GM12878 (cell line): ENCODE data around the gene TDO2. TPM values are rescaled to one million over a fixed set of nuclear protein-coding genes. Genes with fewer than 3 reads are reported as not detected.

ENCODE experiments used
- ATAC-seq: fragments of 200-7000 bp; cut with Tn5 transposase; 3 replicates; pipeline ENCODE4 v1.9.1; 2020; ENCODE audit warnings: mild to moderate bottlenecking, moderate library complexity
- BruUV-seq: library from RNA; stranded (reverse); fragments of 400-500 nt; replicated peaks from 2 replicates; lab custom pipeline; 2021; lab: Mats Ljungman, UMichigan
- CTCF ChIA-PET: fragments of 300-600 bp; sonication (Branson Sonifier 250); formaldehyde crosslinking; extraction: SDS; loops from one replicate; lab custom pipeline; 2021; ENCODE audit warnings: inconsistent platforms; lab: Yijun Ruan, JAX
- POLR2A ChIA-PET: fragments of 350-600 bp; formaldehyde crosslinking; extraction: SDS; loops from one replicate; lab custom pipeline; 2021; ENCODE audit warnings: inconsistent platforms; lab: Charles Lee
- RAD21 ChIA-PET: fragments of 300-600 bp; sonication (Branson Sonifier 250); formaldehyde crosslinking; loops from one replicate; lab custom pipeline; 2023; ENCODE audit warnings: antibody characterized with exemption; ENCODE audit not compliant: unreplicated experiment; lab: Charles Lee
- SMC1A ChIA-PET: fragments of 300-600 bp; sonication (Branson Sonifier 250); formaldehyde crosslinking; loops from one replicate; lab custom pipeline; 2023; ENCODE audit not compliant: unreplicated experiment, uncharacterized antibody; lab: Charles Lee
- DNase-seq: peaks from one replicate; pipeline ENCODE4 v3.0.0-alpha.2; 2011; ENCODE audit warnings: low read depth, low spot score
- FAIRE-seq: peaks from 3 replicates; lab custom pipeline; 2011; peaks lifted over from hg19 to GRCh38; lab: Jason Lieb, UNC
- H2AFZ ChIP-seq: 2 replicates; pipeline ENCODE4 v1.6.0; 2011; ENCODE audit warnings: low read depth, low read length, control low read depth; ENCODE audit not compliant: control insufficient read depth
- H3K27ac ChIP-seq: 2 replicates; pipeline ENCODE4 v1.5.1; 2011; ENCODE audit warnings: control low read depth; ENCODE audit not compliant: control insufficient read depth, insufficient read depth
- H3K27me3 ChIP-seq, 2 experiments: replicated peaks in 1 of 2; 2 replicates each; pipeline versions ENCODE4 v1.6.0 to v1.6.1; 2011; ENCODE audit warnings: low read length in 1 of 2; ENCODE audit not compliant: control insufficient read depth in 2 of 2, insufficient read depth in 2 of 2
- H3K36me3 ChIP-seq, 2 experiments: 2 replicates each; pipeline ENCODE4 v1.5.1; 2011; ENCODE audit warnings: low read length in 1 of 2; ENCODE audit not compliant: control insufficient read depth in 2 of 2, insufficient read depth in 2 of 2
- H3K4me1 ChIP-seq: 2 replicates; pipeline ENCODE4 v1.6.1; 2011; ENCODE audit warnings: mild to moderate bottlenecking, low read length, moderate library complexity, mixed read lengths; ENCODE audit not compliant: control insufficient read depth, insufficient read depth
- H3K4me2 ChIP-seq: 2 replicates; pipeline ENCODE4 v1.6.0; 2011; ENCODE audit warnings: control low read depth; ENCODE audit not compliant: control insufficient read depth, insufficient read depth
- H3K4me3 ChIP-seq: fragments of 200-600 bp; sonication (generic); 2 replicates; pipeline ENCODE4 v1.5.1; 2016
- H3K79me2 ChIP-seq: 2 replicates; pipeline ENCODE4 v1.6.0; 2011; ENCODE audit warnings: low read length; ENCODE audit not compliant: control insufficient read depth, insufficient read depth
- H3K9ac ChIP-seq: 2 replicates; pipeline ENCODE4 v1.8.0; 2011; ENCODE audit warnings: low read length, control low read depth, mixed read lengths; ENCODE audit not compliant: control insufficient read depth, insufficient read depth
- H3K9me3 ChIP-seq: replicated peaks from 3 replicates; pipeline ENCODE4 v1.5.1; 2011; ENCODE audit warnings: mild to moderate bottlenecking, low read length; ENCODE audit not compliant: control insufficient read depth, insufficient read depth
- H4K20me1 ChIP-seq: 2 replicates; pipeline ENCODE4 v1.6.0; 2011; ENCODE audit not compliant: control insufficient read depth, insufficient read depth
- E2F8 ChIP-seq: fragments of 450-650 bp; IDR thresholded peaks from 2 replicates; pipeline ENCODE4 v1.6.1; 2018; ENCODE audit warnings: mild to moderate bottlenecking, low read depth, moderate library complexity; ENCODE audit not compliant: partially characterized antibody
- GABPA ChIP-seq: IDR thresholded peaks from 2 replicates; pipeline ENCODE4 v1.6.1; 2014; ENCODE audit warnings: antibody characterized with exemption, low read depth, mild to moderate bottlenecking, inconsistent platforms
- IRF4 ChIP-seq: IDR thresholded peaks from 2 replicates; pipeline ENCODE4 v1.6.1; 2011; ENCODE audit warnings: low read depth, low read length
- MXI1 ChIP-seq: fragments of 150-350 bp; IDR thresholded peaks from 2 replicates; pipeline ENCODE4 v1.6.1; 2011; ENCODE audit warnings: low read depth, mild to moderate bottlenecking, inconsistent platforms, low read length, improper control_type of control experiment
- NKRF ChIP-seq: fragments of 450-650 bp; conservative IDR thresholded peaks from 2 replicates; pipeline ENCODE4 v1.6.1; 2017; ENCODE audit warnings: mild to moderate bottlenecking, moderate library complexity
- NR2F1 ChIP-seq: fragments of 450-650 bp; conservative IDR thresholded peaks from 2 replicates; pipeline ENCODE4 v1.6.1; 2017; ENCODE audit warnings: mild to moderate bottlenecking
- POLR2AphosphoS5 ChIP-seq: IDR thresholded peaks from 2 replicates; pipeline ENCODE4 v1.6.1; 2011; ENCODE audit warnings: mild to moderate bottlenecking, low read length, inconsistent platforms
- SMAD1 ChIP-seq: fragments of 450-650 bp; IDR thresholded peaks from 2 replicates; pipeline ENCODE4 v1.6.1; 2018; ENCODE audit warnings: mild to moderate bottlenecking, low read depth; ENCODE audit not compliant: partially characterized antibody
- WGBS: methylation state at CpG from one replicate; pipeline ENCODE4 v1.1.6; 2016; ENCODE audit warnings: low lambda C conversion rate; ENCODE audit not compliant: insufficient replicate concordance, insufficient coverage; ENCODE audit errors: missing lambda C conversion rate; 5-methylcytosine and 5-hydroxymethylcytosine counted together
- in situ Hi-C: fragments of 300-500 bp; cut with MboI; formaldehyde crosslinking; loops from 9 replicates; pipeline ENCODE4 v1.14.3; 2018; ENCODE audit warnings: mixed read lengths
- intact Hi-C: fragments of 100-400 bp; cut with micrococcal nuclease; formaldehyde crosslinking; loops from one replicate; pipeline ENCODE4 v1.14.2; 2022; ENCODE audit not compliant: unreplicated experiment
- polyA plus RNA-seq, 11 experiments: library from polyadenylated mRNA; depleted of rRNA in 4 of 11; unstranded in 6 of 11; stranded (reverse) in 5 of 11; fragments of >200 nt; fragmentation: Nextera tagmentation in 4 of 11; fragmentation: Illumina TruSeq in 1 of 11; extraction: Ambion mirVana in 4 of 11; extraction: Trizol in 1 of 11; gene quantifications; 1 replicate in 1 of 11; 2 replicates in 10 of 11; pipeline versions ENCODE4 v1.2.1 to v1.2.3, GENCODE V29; 2011 to 2016; ENCODE audit warnings: inconsistent platforms in 2 of 11, missing spikeins in 2 of 11, low read depth in 1 of 11
- total RNA-seq, 4 experiments: library from RNA; depleted of rRNA in 3 of 4; stranded (reverse); fragments of >200 nt in 3 of 4; fragmentation: Illumina TruSeq in 1 of 4; extraction: Trizol in 1 of 4; gene quantifications; 2 replicates each; pipeline versions ENCODE4 v1.2.1 to v1.2.3, GENCODE V29; 2013 to 2021

The TDO2 gene
- total and polyA plus RNA-seq, 10 of the 15 experiments (the other 5 are each of a cell fraction or from before 2014, with no cell fraction given) = 0.12 to 1.5 (median 0.23) TPM; not detected in 1

GRCh38 chr4:155909615-155910226 lies 6.2 kb downstream of the TDO2 start:
- intact Hi-C loops = no loop called here
- no peak overlapping the region for H3K4me2 ChIP-seq
- ChIA-PET CTCF (interaction anchor here (1.8 kb wide), 1 partner anchor 43 kb away, joined by 8 read pairs; the partner anchor contains the start of gene CTSO), SMC1A (interaction anchor here (1.1 to 2.6 kb wide), 3 partner anchors 9 to 20 kb away, joined by 3 to 7 read pairs (median 3); no protein-coding TSS in a partner anchor), RAD21 (interaction anchor here (1.3 to 1.7 kb wide), 2 partner anchors 10 to 21 kb away, joined by 3 to 4 read pairs; no protein-coding TSS in a partner anchor), POLR2A (no interaction called here)
- TF ChIP-seq IRF4 (no peak), MXI1 (no peak)
- no peaks in the 10 kb centered on the region for H4K20me1 ChIP-seq
- no peak overlapping the region for H3K9ac ChIP-seq
- no peaks in the 10 kb centered on the region for H3K79me2 ChIP-seq
- H3K9me3 ChIP-seq = no peaks in the 10 kb centered on the region
- H3K27ac ChIP-seq = no peak overlapping the region
- no peak overlapping the region for H2AFZ ChIP-seq
- WGBS = 61% methylated on average over 3 of the region's 3 CpGs
- H3K27me3 ChIP-seq = no peaks in the 10 kb centered on the region
- no peak for DNase-seq
- no peak for ATAC-seq
- in situ Hi-C loops = no loop called here
- H3K4me3 ChIP-seq = no peak overlapping the region
- H3K4me1 ChIP-seq = peaks cover 3% of the 10 kb centered on the region; the same call in 1 of the 2 replicates
- no peak for FAIRE-seq
- no TSS peak for BruUV-seq
- H3K36me3 ChIP-seq = no peaks in the 10 kb centered on the region

GRCh38 chr4:155911905-155912304 lies 8.4 kb downstream of the TDO2 start:
- CTCF ChIA-PET = interaction anchor here (2.0 kb wide), 1 partner anchor 30 kb away, joined by 5 read pairs; no protein-coding TSS in a partner anchor
- ATAC-seq (no peak), FAIRE-seq (no peak), DNase-seq (no peak)
- H2AFZ ChIP-seq = no peak overlapping the region
- no peaks in the 10 kb centered on the region for H3K36me3 ChIP-seq
- no peak overlapping the region for H3K4me2 ChIP-seq
- intact Hi-C loops (no loop called here), in situ Hi-C loops (no loop called here)
- H4K20me1 ChIP-seq = no peaks in the 10 kb centered on the region
- no peak for TF ChIP-seq GABPA
- TF ChIP-seq MXI1 = no peak
- no peak for TF ChIP-seq POLR2AphosphoS5
- TF ChIP-seq NR2F1 = no peak
- TF ChIP-seq SMAD1 = no peak
- no peak for TF ChIP-seq E2F8
- no peak for TF ChIP-seq NKRF
- POLR2A ChIA-PET = no interaction called here
- no peaks in the 10 kb centered on the region for H3K27me3 ChIP-seq
- RAD21 ChIA-PET = interaction anchor here (0.7 kb wide), 1 partner anchor 37 kb away, joined by 3 read pairs; no protein-coding TSS in a partner anchor
- BruUV-seq = no TSS peak
- H3K9ac ChIP-seq = no peak overlapping the region
- H3K79me2 ChIP-seq = no peaks in the 10 kb centered on the region
- H3K4me3 ChIP-seq = no peak overlapping the region
- H3K4me1 ChIP-seq = peaks cover 3% of the 10 kb centered on the region; the same call in 1 of the 2 replicates
- no peaks in the 10 kb centered on the region for H3K9me3 ChIP-seq
- 0% methylated on average over 1 of the region's 1 CpG for WGBS
- SMC1A ChIA-PET = interaction anchor here (1.4 kb wide), 1 partner anchor 9 kb away, joined by 3 read pairs; the partner anchor contains the start of gene TDO2
- no peak overlapping the region for H3K27ac ChIP-seq
